A673 (cell line): Measurements from ENCODE around the gene CHEK2.

ENCODE experiments used
- CTCF ChIP-seq: fragments of 300-800, 200-600 bp; sonication (generic); conservative IDR thresholded peaks from 2 replicates; pipeline ENCODE4 v1.5.1; 2017; ENCODE audit warnings: low read depth, mild to moderate bottlenecking, antibody characterized with exemption, low read length, moderate library complexity, mixed read lengths
- EZH2 ChIP-seq: fragments of 200-600 bp; sonication (generic); IDR thresholded peaks from 2 replicates; pipeline ENCODE4 v1.6.1; 2017; ENCODE audit warnings: borderline replicate concordance, low read depth, mild to moderate bottlenecking, mixed read lengths, antibody characterized with exemption, low read length; ENCODE audit not compliant: poor library complexity, severe bottlenecking

GRCh38 chr22:28711341-28711740 lies 30.3 kb downstream of the CHEK2 start:
- TF ChIP-seq EZH2 (no peak), CTCF (no peak)
